Measurements from ENCODE around the gene ABHD17B.
"Not testable (repeated sequence)": the region's sequence is repeated elsewhere in the genome, so short reads cannot be mapped to it uniquely, and the experiment has no call there.

Gene ABHD17B

DNA sequence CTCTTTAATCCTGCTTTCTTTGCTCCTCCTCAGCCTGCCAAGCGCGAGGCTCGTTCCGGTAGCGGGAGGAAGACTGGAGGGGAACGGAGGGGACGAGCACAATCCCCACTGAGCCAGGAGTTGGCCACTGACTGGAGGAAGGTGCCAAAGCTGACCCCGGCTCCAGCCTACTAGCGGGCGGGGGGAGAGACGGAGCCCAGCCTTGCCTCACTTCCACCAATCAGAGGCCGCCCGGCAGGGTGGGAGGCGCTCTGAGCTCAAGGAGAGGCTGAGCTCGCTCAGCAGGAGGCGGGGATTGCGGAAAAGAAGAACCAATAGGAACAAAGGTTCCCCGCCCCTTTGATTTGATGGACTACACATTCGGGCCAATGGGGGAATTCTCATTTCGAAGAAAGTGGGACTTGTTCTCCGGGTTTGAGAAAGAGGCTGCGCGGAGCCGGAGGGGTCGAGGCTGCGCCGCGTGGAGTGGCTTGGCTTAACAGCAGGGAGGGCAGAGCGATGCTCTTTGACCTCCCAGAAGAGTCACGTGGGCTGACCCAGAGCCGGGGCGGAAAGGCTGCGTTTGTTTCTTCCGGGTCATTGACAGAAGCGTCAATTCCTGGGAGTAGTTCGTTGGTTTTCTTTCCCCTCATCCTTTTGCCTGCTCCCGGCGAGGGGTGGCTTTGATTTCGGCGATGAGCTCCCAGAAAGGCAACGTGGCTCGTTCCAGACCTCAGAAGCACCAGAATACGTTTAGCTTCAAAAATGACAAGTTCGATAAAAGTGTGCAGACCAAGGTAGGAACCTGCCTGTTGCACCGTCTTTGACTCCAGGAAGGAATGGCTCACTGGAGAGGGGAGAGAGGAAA, at the start of gene ABHD17B, which contains the start of gene C9orf85:
Gene ABHD17B (minus strand): TSS at position 133 of the 847 bp plus-strand sequence. CDS start 36,113 bp downstream, outside the sequence.
Gene C9orf85 (plus strand): TSS at position 579 of the 847 bp plus-strand sequence. CDS start 96 bp downstream, at position 675.
- peak; percentile 100 for DNase-seq (ENCODE audit: low read depth)

DNA sequence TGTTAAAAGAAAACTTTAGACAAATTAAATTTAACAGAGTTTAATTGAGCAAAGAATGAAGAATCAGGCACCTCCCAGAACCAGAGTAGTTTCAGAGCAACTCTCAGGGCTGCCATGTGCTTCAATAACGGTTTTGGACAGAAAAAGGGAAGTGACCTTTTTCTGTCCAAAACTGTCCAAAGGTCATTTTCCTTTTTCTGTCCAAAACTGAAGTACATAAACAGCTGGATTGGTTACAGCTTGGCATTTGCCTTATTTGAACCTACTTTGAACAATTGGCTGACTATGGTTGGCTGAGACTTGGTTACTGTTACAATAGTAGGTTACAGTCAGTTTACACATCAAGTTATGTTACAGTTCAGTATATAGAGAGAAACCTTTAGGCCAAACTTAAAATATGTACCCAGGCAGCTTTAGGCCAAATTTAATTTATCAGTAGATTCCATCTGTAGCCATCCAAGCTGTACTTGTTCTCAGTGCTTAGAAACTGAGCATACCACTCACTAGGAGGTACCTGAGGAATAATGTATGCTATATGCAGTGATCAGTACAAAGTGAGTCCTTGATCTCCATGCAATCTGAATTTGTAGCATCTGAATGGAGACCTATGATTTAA, 44.4 kb upstream of the ABHD17B start:
- no peak for DNase-seq (ENCODE audit: low read depth)

DNA sequence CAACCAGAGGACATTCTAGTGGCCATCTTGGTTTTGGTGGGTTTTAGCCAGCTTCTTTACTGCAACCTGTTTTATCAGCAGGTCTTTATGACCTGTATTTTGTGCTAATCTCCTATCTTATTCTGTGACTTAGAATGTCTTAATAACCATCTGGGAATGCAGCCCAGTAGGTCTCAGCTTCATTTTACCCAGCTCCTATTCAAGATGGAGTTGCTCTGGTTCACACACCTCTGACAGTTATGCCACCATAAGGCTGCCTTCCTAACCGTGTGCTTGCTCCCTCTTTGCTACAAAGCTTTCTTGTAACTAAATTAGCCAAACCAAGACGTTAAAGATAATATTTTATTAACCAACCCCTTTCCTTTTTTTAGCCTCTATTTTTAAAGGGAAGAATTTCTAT, 43.7 kb upstream of the ABHD17B start:
- not testable (repeated sequence) for DNase-seq (ENCODE audit: low read depth)

DNA sequence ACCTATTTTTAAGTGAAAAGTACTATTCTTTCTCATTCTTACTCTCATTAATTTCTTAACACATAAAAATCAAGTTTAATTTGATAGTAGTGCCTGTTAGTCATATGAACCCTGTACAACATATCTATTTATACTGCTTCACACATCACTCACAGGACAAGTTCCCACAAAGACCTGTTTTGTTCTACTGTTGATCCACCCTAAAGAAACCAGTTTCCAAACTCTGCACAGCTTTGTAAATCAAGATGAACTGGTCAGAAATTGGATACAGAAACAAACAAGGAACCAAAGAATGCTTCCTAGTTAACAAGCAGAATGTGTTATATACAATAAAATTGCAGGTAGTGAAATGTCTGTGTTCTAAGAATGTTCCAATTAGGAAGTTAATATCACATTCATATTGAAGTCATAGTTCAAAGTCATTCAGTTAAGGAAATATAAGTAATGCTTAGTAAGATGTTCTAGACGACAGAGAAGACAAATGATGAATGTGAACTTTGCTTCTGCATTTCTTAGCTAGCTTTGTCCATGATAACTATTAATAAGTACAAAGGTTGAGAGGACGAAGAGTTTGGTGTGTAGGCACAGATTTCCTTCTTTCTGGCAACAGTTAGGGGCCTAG, 33.9 kb upstream of the ABHD17B start:
- DNase-seq (ENCODE audit: low read depth), result no peak

DNA sequence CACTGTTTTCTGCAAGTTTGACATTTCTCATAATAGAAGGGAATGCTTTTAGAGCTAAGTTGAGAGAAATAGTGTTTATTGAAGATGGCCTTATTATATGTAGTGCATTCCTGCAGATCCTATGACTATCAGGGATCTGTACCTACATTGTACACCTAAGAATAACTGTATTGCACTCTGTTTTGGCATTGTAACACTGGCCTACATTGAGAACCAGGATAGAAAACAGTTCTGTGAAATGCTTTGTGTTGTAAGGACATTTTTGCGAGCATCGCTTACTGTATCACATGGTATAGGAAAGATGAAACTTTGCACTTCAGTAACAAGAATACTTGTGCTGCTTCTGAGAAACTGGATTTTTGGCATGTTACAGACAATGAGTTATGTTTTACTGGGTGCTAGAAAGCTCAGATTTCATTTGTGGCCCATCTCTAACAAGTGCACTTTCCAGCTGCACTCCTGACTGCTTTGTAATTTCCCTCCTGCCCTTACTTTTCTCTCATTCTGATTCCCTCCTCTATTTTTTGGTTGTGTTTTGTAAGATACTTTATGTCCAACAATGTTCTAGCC, 31.1 kb upstream of the ABHD17B start:
- DNase-seq (ENCODE audit: low read depth), result peak; percentile 59

DNA sequence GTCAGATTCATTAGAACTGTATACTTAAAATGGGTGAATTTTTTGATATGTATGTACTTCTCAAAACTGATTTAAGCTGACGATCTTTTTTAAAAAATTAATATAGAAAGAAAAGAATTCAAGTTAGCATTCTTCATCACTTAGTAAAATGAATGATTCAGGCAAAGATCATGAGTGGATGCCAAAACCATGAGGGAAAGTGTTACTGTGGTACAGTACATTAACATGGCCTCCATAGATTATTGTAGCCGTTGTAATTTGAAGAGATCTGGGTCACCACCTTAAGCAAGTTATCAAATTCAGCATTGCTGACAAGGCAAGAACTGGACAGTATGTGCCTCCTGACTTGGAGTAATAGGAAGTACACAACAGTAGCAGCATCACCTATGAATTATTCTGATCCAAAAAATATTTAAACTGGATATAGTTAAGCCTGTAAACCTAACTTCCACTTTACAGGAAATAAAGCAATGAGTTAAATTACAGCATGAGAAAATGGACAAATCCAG, 30.1 kb upstream of the ABHD17B start:
- DNase-seq (ENCODE audit: low read depth), result peak; percentile 73

DNA sequence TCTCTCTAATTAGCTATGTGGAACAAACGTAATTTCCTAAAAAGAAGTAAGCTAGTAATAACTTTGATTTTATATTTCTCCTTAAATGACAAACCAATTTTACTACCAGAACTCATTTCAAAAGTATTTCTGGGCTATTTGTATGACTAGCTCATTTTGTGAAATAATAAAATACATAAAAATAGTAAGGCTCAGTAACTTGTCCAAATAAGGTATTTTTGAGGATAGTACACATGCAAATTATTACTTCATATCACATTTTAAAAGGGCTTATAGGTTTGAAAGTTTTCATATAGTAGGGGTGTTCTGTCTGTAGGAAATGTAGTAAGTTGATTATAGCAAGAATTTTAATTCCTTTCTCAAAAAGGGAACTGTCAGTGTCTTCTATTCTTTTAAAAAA, 26.9 kb upstream of the ABHD17B start:
- peak; percentile 34 for DNase-seq (ENCODE audit: low read depth)

DNA sequence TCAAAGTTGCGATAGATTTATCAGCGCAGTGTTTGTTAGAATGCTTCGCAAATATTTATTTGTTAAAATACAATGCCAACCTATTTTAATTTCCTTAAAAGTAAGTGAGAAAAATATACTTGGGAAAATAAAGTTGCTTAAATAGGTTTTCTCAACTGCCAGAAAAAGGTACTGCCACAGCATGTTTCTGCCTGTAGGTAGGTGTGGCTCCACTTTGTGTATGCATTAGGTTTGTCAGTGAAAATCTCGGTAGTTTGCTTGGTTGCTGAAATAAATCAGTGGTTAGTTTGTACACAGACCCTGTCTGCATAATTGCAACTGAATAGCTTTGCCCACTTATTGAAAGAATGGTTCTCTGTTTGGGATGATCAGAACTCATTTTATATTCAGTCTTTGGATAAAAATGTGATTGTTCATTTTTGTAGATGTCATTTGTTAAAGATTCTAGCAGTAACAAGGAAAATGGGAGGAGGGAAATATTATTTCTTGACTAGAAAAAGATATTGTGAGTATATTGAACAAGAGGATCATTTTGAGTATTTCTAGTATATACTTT, 26.2 kb upstream of the ABHD17B start:
- DNase-seq (ENCODE audit: low read depth), result no peak

DNA sequence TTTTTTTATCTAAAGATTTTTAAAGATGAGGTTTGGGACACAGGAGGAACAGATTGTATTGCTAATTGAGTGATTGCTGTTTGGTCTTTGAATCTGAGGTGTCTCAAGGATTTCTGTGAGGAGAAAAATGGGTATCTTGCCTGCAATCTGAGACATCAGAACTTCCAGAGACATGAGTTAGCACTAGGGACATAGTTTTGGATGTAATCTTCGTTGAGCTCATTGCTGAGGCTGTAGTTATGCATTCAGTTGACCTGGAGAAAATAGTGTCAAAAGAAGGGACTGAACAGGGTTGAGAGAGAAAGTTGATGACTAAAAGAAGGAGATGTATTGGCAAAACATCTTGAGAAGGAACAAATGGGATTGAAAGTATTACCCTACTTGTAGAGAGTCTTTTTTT, 25.1 kb upstream of the ABHD17B start:
- peak; percentile 61 for DNase-seq (ENCODE audit: low read depth)

DNA sequence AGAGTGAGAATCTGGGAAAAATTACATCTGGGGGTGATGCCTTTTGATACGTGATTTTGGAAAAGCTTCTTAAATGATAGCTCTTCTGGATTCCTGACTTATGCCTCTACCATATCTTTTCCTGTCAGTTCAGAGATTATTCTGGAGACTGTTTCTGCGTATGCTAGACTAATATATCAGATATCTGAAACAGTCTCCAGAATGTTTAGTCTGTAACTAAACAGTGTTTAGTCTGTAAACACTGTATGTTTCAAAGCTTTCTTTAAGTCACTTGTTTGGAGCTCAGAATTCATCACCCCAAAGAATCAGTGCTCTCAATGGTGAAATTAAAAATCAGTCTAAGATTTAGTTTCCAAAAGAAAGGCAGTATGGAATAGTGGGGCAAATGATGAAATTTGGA, 20.2 kb upstream of the ABHD17B start:
- no peak for DNase-seq (ENCODE audit: low read depth)

DNA sequence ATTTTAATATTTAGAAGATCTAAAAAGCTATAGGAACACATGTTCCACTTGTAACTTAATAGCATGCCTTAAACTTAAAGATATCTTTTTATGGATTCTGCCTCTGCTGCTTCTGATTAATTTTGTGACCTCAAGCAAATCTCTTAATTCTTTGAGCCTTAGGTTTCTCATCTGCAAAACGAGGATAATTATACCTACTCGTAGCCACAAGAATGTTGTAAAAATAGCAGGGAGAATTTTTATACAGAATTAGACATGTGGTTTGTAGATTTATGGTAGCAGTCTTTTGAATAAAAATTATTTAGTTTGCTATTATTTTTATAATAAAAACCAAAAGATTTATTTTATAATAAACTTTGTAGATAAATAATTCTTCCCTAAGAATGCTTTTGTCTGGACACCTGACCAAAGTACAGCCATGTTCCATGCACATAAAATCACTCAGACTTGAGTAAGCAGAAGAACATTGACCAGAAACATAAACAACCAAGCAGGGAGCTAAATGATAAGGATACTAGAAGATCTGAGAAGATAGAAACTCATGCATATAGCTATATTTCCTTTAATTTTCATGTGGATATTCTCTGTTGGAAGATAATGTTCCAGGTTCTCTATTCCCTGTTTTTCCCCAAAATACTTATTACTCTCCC, 18.9 kb upstream of the ABHD17B start:
- peak; percentile 90 for DNase-seq (ENCODE audit: low read depth)

DNA sequence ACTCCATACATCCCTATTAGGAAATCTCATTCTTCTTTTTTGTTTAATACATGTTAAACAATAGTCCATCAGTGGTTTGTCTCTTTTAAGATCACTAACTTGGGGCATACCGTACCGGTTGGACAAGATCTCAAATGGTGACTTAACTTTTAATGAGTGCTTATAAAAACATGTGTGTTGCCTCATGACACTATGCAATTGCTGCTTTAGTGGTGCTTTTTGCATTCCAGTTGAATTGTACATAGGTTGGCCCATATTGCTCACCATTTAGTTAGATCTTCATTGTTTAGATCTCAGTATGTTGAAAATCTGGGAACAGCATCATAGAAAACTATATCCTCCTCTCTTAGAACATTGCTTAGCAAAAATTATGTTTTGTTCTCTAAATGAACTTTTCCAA, 18.2 kb upstream of the ABHD17B start:
- peak; percentile 85 for DNase-seq (ENCODE audit: low read depth)

DNA sequence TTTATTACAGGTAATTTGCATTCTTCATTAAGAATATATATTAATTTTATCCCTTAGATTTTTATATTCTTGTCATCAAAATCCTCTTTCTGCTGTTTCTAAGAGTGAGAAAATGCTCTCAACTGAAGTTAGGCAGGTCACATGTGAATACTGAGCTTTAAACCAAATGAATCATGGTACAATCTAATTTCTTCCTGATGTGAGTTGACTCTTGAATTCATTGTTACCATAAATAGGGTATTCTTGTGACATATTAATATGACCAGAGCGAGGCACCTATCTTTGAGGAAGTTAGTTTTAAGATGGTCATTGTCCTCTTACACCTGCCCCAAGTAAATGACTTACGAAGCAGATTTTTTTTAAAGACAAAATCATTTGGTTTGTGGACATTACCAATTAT, 17.8 kb upstream of the ABHD17B start:
- DNase-seq (ENCODE audit: low read depth), result peak; percentile 56

DNA sequence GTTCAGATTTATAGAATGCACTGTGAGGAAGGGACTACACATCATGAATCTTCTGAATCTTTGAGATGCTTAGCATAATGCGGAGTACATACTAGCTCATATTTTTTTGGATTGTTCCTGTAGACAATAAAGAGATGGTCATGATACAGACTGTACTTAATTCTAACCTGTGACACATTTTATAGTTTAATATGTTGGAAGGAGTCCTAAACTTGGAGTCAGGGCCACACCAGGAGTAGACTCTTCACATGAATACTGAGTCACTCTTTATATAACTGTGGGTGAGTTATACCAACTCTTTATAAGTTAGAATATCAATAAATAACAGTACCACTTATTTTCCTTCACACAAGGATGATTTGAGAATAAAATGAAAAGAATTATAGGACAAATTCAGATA, 17.4 kb upstream of the ABHD17B start:
- peak; percentile 63 for DNase-seq (ENCODE audit: low read depth)

DNA sequence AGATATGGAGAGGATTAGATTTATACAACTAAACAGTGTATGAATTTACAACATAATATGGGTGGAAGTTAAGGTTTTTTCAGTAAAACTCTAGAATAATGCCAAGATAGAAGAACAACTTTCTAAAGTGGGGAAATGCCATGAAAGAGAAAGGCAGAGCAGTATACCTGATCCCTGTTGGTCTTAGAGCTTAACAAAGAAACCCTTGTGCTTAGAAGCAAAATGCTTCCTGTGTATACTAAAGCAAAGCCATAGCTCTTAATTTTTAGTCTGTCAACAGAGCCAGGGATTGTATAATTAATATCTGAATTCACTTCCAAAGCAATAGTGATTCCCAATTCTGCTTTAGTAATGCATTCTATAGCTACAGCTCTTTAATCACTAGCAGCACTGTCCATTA, 14.8 kb upstream of the ABHD17B start:
- DNase-seq (ENCODE audit: low read depth), result no peak

DNA sequence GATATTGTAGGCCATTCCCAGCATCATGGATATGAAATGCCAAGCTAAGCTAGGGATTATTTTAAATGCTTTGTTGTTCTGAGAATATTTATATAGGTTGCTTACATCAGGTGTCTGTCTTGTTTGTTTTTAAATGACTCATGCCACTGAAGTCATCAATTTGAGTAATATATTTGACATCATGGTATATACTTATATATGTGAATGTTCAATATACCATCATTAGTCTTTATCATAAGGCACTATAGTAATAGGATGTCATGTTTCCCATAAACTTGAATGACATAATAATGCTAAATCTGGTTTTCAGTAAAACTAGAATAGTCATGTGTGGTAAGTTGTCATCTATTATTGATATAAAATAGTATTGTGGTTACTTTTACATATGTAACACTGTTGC, 13.6 kb upstream of the ABHD17B start:
- DNase-seq (ENCODE audit: low read depth), result no peak

DNA sequence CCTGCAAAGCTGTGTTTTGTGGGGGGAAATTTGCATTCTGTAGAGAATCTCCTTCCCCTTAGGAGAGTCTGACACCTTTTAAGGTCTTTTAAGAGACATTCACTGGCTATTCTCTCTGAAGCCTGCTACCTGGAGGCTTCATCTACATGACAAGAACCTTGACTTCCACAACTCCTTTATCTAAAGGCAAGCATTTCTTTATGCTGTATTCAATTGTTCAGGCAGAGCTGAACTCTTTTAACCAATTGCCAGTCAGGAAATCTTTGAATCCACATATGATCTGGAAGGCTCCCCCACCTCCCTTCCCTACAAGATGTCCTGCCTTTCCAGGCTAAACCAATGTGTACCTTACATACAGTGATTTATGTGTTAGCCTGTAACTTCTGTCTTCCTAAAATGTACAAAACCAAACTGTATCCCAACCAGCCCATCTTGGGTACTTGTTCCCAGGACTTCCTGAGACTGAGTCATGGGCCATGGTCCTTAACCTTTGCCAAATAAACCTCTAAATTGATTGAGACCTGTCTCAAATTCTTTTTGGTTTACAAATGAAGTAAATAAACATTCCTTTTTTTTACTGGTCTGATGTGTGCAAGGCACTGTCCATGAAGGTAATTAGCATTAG, 10.3 kb upstream of the ABHD17B start:
- peak; percentile 50 for DNase-seq (ENCODE audit: low read depth)

DNA sequence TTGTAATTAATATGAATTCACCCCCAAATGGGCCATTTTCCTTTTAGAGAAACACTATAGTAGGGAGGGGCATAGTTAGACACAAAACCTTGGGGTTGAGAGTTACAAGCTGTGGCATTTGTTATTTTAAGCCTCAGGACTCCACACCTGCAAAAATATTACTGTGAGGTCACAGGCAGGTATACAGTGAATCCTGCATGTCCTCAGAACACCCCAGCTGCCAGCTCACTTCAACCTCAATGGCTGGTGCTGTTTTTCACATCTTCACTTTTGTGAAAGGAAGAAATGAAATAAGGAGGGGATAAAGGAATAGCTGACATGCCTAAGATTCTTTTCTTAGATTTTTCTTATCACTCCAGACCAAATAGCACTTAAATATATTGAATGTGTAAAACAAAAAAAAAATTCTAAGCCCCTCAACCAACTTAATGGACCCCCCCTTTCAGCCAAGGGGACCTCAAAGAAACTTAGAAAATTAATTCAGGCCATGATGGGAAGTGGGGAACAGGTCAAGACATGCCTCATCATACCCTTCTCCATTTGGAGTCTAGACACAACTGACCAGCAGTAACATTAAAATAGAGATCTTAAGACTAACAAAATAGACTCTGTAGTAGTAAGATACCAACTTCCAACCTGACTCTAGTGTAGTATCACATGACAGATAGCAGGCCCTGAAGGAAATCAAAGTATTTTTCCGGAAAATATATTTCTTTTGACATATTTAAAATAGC, 9.6 kb upstream of the ABHD17B start:
- DNase-seq (ENCODE audit: low read depth), result no peak

DNA sequence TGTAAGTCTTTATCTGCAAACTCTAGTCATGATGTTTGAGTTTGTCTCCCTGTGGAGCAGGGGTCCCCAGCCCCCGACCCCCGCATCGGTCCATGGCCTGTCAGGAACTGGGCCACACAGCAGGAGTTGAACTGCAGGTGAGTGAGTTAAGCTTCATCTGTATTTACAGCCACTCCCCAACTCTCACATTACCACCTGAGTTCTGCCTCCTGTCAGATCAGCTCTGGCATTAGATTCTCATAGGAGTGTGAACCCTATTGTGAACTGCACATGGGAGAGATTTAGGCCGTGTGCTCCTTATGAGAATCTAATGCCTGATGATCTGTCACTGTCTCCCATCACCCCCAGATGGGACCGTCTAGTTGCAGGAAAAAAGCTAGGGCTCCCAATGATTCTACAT, 7.4 kb upstream of the ABHD17B start:
- no peak for DNase-seq (ENCODE audit: low read depth)

DNA sequence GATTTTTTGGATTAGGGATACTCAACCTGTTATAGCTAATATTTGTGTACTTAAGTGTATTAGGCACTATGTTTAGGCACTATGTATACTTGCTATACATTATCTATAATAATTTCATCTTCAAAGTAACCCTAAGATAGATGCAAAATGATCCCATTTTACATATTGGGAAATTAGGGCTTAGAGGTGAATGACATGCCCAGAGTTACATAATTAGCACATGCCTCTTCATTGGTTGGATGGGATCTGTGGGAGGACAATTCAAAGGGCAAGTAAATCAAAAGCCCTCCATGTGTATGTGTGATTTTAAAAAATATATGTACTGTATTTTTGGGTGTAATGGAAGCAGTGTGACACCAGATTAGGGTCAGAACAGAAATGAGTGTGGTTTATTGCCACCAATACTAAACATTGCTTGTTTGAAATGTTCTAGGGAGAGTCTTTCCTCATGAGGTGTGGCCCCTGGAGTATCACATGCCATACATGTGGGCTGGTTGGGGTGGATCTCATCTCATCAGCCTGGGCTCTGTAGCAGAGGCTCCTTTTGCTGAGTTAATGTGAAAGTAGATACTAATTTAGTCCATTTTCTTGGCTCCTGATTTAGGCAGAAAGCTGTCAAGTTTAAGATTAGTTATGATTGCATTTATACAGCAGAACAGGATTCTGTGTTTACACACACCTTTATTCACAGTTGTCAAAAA, 6.0 kb upstream of the ABHD17B start:
- no peak for DNase-seq (ENCODE audit: low read depth)

All from EH (cell line).